BLaER1 treated with 17β-estradiol and CSF1 and Interleukin-3, amounts not matched to agents 10 nM and 100 nM (cell line): Measurements from ENCODE around the gene SMIM38.
"Not testable (repeated sequence)": the region's sequence is repeated elsewhere in the genome, so short reads cannot be mapped to it uniquely, and the experiment has no call there.

Experiments used
- H3K27ac ChIP-seq, 11 experiments: shearing (Covaris generic); formaldehyde crosslinking; 2 replicates each; pipeline ENCODE4 v1.8.1; 2022
- H3K27me3 ChIP-seq, 11 experiments: shearing (Covaris generic); formaldehyde crosslinking; 2 replicates each; pipeline ENCODE4 v1.8.1; 2022
- H3K36me3 ChIP-seq, 11 experiments: shearing (Covaris generic); formaldehyde crosslinking; 2 replicates each; pipeline ENCODE4 v1.8.1; 2022
- H3K4me1 ChIP-seq, 10 experiments: shearing (Covaris generic); formaldehyde crosslinking; 2 replicates each; pipeline ENCODE4 v1.8.1; 2022
- H3K4me2 ChIP-seq, 11 experiments: shearing (Covaris generic); formaldehyde crosslinking; 2 replicates each; pipeline ENCODE4 v1.8.1; 2022
- H3K4me3 ChIP-seq, 10 experiments: shearing (Covaris generic); formaldehyde crosslinking; 2 replicates each; pipeline ENCODE4 v1.8.1; 2022
- H3K9ac ChIP-seq, 11 experiments: shearing (Covaris generic); formaldehyde crosslinking; 2 replicates each; pipeline ENCODE4 v1.8.1; 2022
- H3K9me3 ChIP-seq, 11 experiments: shearing (Covaris generic); formaldehyde crosslinking; replicated peaks in 1 of 11; 2 replicates each; pipeline ENCODE4 v1.8.1; 2022
- H4K20me1 ChIP-seq, 11 experiments: shearing (Covaris generic); formaldehyde crosslinking; 2 replicates each; pipeline ENCODE4 v1.8.1; 2022
- Cebpa-rat ChIP-seq, 11 experiments: shearing (Covaris generic); IDR thresholded peaks; 2 replicates each; pipeline ENCODE4 v1.8.1; 2022

The SMIM38 gene

DNA sequence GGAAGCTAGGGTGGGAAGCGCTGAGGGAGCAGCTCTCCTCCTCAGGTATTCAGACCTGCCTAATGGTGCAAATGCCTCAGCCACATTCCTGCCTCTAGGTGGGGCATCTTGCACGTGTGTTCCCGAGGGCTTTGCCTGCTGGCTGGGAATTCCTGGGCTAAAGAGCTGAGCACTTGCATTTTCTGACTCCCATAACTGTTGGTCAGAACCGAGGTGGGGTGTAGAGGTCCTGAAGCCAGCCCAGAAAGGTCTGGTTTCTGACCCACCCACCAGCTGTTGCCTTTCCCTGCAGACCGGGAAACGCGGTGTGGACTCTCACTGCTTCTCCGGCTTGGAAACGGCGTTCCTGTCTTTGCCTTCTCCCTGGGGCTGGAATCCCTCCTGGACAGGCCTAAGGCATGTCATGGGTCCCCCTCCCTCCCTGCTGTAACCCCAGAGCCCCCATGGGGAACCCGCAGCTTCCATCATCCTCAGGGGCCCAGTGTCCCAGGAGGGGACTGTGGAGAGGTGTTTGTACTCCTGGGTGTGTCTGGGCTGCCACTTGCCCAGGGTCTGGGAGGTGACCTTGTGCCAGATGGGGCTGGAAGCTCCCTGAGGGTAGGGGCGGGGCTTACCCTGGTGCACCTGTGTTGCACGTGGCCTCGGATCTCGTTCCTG is 24.0 kb upstream of the SMIM38 start:
- Histone ChIP-seq H3K36me3 (peaks cover 0 to 20% (median 5%) of the 10 kb centered on the region in 11 experiments; a peak in 9 of 22 replicates), H3K9me3 (peaks cover 61 to 76% (median 67%) of the 10 kb centered on the region in 11 experiments), H3K27me3 (no peaks in the 10 kb centered on the region), H3K9ac (no peak overlapping the region), H4K20me1 (no peaks in the 10 kb centered on the region), H3K27ac (peak overlapping the region in 1 of 11 experiments; percentile 52; a peak in 1 of 22 replicates), H3K4me3 (no peak overlapping the region), H3K4me1 (peaks cover 20 to 42% (median 31%) of the 10 kb centered on the region in 10 experiments), H3K4me2 (peak overlapping the region in 10 of 11 experiments; percentile 9 to 73 (median 46); a peak in 10 of 22 replicates)
- no peak for TF ChIP-seq Cebpa-rat (IDR thresholded peaks at IDR 0.05)

DNA sequence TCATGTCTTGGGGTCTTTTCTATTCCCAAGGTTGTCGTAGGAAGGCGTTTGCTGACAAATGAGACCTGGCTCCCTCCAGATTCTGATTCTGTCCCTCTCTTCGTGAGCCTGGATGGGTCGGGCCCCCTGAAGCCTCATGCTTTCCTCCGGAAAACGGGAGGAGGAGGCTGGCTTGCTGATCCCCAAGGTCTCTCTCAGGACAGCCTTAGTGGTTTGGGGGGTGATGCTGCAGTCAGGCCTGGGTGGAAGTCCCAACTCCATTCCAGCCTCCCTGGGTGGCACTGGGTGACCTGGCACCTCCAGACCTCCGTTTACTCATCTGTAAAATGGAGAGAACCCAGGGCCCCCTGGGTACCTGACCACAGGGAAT is 23.4 kb upstream of the SMIM38 start:
- Histone ChIP-seq H3K4me2 (peak overlapping the region in 6 of 11 experiments; percentile 9 to 73 (median 28); a peak in 6 of 22 replicates), H3K4me1 (peaks cover 20 to 42% (median 31%) of the 10 kb centered on the region in 10 experiments), H4K20me1 (no peaks in the 10 kb centered on the region), H3K27me3 (no peaks in the 10 kb centered on the region), H3K4me3 (no peak overlapping the region), H3K9me3 (peaks cover 62 to 80% (median 72%) of the 10 kb centered on the region in 11 experiments), H3K9ac (no peak overlapping the region), H3K36me3 (peaks cover 0 to 24% (median 6%) of the 10 kb centered on the region in 11 experiments; a peak in 9 of 22 replicates), H3K27ac (no peak overlapping the region)
- no peak for TF ChIP-seq Cebpa-rat (IDR thresholded peaks at IDR 0.05)

DNA sequence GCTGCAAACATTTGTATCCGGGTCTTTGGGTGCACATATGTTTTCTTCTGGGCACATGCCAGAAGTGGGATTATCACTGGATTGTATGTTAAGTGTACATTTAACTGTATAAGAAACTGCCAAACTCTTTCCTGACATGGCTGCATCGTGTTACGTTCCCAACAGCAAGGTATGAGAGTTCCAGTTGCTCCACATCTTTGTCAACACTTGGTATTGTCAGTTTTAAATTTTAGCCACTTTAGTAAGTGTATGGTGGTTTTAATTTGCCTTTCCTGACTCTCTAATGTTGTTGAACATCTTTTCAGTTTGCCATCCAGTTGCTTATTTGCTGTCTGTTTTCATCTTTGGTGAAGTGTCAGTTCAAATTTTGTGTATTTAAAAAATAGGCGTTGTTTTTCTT is 22.5 kb upstream of the SMIM38 start:
- Histone ChIP-seq H3K4me3 (no peak overlapping the region), H3K9me3 (peaks cover 54 to 80% (median 66%) of the 10 kb centered on the region in 11 experiments), H3K4me2 (no peak overlapping the region), H3K27me3 (no peaks in the 10 kb centered on the region), H3K27ac (peak overlapping the region in 3 of 11 experiments; percentile 47 to 77 (median 63); a peak in 3 of 22 replicates), H3K36me3 (peaks cover 0 to 24% (median 6%) of the 10 kb centered on the region in 11 experiments; a peak in 9 of 22 replicates), H3K9ac (no peak overlapping the region), H3K4me1 (peaks cover 22 to 42% (median 31%) of the 10 kb centered on the region in 10 experiments), H4K20me1 (no peaks in the 10 kb centered on the region)
- no peak for TF ChIP-seq Cebpa-rat (IDR thresholded peaks at IDR 0.05)

DNA sequence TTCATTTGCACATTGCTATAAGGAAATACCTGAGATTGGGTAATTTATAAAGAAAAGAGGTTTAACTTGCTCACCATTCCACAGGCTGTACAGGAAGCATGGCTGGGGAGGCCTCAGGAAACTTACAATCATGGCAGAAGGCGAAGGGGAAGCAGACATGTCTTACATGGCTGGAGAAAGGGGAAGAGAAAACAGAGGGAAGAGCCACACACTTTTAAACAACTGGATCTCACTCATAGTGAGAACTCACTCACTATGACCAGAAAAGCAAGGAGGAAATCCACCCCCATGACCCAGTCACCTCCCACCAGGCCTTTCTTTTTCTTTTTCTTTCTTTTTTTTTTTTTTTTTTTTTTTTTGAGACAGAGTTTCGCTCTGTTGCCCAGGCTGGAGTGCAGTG is 21.6 kb upstream of the SMIM38 start:
- peak overlapping the region in 2 of 10 experiments; percentile 1 to 11; a peak in 1 of 20 replicates for H3K4me3 ChIP-seq

DNA sequence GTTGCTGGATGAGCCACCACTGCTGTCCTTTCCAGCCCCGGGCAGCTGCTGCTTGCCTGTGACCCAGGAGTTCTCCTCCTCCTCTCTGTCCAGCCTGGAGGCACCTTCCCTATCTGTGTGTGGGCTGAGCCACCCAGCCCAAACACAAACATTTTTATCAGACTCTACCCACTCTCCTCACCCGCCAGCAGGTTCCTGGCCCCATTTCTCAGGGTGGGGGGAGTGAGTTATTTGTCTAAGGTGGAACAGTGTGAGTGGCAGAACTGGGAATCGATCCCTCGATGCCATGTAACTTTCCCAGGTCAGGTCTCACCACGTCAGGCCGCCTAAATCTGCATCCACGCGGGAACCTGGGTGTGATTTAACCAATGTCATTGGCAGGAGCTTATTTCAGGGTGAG is 20.8 kb upstream of the SMIM38 start:
- no peak for TF ChIP-seq Cebpa-rat (IDR thresholded peaks at IDR 0.05)
- Histone ChIP-seq H3K27ac (peak overlapping the region in 10 of 11 experiments; percentile 34 to 77 (median 60); a peak in 19 of 22 replicates), H3K4me1 (peaks cover 22 to 42% (median 31%) of the 10 kb centered on the region in 10 experiments), H3K4me2 (peak overlapping the region; percentile 22 to 63 (median 40); a peak in 21 of 22 replicates), H4K20me1 (no peaks in the 10 kb centered on the region), H3K9me3 (peaks cover 46 to 76% (median 56%) of the 10 kb centered on the region in 11 experiments), H3K36me3 (peaks cover 0 to 24% (median 6%) of the 10 kb centered on the region in 11 experiments; a peak in 10 of 22 replicates), H3K9ac (peak overlapping the region in 3 of 11 experiments; percentile 5 to 54 (median 37); a peak in 2 of 22 replicates), H3K4me3 (peak overlapping the region in 4 of 10 experiments; percentile 11 to 42 (median 18); a peak in 2 of 20 replicates), H3K27me3 (no peaks in the 10 kb centered on the region)

More for the DNA sequence above, 21.6 kb upstream of the SMIM38 start:
- Histone ChIP-seq H3K36me3 (peaks cover 0 to 24% (median 6%) of the 10 kb centered on the region in 11 experiments; a peak in 10 of 22 replicates), H3K27ac (peak overlapping the region in 10 of 11 experiments; percentile 34 to 77 (median 60); a peak in 20 of 22 replicates), H3K9me3 (peaks cover 46 to 72% (median 57%) of the 10 kb centered on the region in 11 experiments), H3K4me1 (peaks cover 22 to 42% (median 31%) of the 10 kb centered on the region in 10 experiments), H3K4me2 (peak overlapping the region; percentile 22 to 63 (median 40); a peak in 10 of 22 replicates)
- not testable (repeated sequence) for H3K9ac ChIP-seq, H4K20me1 ChIP-seq, H3K27me3 ChIP-seq
- peak in 2 of 11 experiments; percentile 16 to 26; a peak in 1 of 22 replicates for TF ChIP-seq Cebpa-rat (IDR thresholded peaks at IDR 0.05)

DNA sequence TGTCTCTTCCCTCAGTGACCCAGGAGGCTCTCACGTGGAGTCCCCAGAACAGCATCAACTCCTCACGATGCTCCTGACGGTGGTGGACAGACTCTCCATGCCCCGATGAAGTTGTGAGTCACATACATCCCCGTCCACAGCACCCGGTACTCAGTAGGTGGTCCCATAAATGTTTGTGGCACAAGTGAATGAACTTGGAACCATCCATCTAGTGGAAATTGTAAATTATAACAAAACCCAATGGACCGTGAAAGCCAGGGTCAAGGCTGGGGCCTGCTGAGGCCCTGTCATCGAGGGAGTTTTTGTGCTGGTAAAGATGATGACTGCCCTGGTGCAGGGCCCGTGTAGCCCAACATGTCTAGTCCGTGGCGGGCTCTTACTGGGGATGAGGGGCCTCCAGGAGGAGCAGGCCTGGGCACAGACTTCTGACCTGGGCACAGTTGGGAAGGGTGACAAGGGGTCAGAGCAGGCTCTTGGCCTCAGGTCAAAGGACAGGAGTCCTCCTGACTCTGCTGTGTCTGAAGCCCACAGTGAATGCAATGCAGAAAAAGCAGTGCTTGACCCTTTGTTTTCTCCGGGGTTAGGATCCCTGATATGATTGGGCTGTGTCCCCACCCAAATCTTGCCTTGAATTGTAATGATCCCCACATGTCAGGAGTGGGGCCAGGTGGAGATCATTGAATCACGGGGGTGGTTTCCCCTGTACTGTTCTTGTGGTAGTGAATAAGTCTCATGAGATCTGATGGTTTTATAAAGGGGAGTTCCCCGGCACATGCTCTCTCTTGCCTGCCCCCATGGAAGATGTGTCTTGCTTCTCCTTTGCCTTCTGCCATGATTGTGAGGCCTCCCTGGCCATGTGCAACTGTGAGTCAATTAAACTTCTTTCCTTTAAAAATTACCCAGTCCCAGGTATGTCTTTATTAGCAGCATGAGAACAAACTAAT is 20.0 kb upstream of the SMIM38 start:
- Histone ChIP-seq H4K20me1 (no peaks in the 10 kb centered on the region), H3K9me3 (peaks cover 46 to 83% (median 60%) of the 10 kb centered on the region in 11 experiments)

DNA sequence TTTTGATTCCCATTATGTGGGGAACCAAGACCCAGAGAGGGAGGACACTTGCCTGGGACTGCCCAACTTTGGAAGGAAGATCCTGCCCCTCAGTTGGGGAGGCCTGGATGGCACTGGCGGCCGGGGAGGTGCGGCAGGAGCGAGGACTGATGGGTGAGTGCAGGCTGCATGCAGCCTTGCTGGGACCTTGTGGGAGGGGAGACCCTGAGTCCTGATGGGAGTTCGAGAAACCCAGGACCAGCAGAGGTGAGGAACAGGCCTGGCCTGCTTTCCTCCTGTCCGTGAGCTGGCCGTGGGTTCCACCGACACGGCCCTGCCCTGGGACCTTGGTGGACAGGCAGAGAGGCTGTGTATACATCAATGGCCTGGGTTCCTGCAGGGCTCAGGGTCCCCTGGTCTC is 19.3 kb upstream of the SMIM38 start:
- H3K9me3 ChIP-seq, result peaks cover 50 to 90% (median 65%) of the 10 kb centered on the region in 11 experiments
- no peak overlapping the region for H3K4me3 ChIP-seq
- H4K20me1 ChIP-seq, result no peaks in the 10 kb centered on the region
- peaks cover 12 to 41% (median 25%) of the 10 kb centered on the region in 10 experiments for H3K4me1 ChIP-seq
- no peaks in the 10 kb centered on the region for H3K27me3 ChIP-seq
- H3K27ac ChIP-seq, result no peak overlapping the region
- H3K36me3 ChIP-seq, result peaks cover 0 to 24% (median 6%) of the 10 kb centered on the region in 11 experiments; a peak in 10 of 22 replicates
- H3K9ac ChIP-seq, result no peak overlapping the region
- no peak for TF ChIP-seq Cebpa-rat (IDR thresholded peaks at IDR 0.05)
- no peak overlapping the region for H3K4me2 ChIP-seq

More for the DNA sequence above, 20.0 kb upstream of the SMIM38 start:
- peaks cover 0 to 24% (median 6%) of the 10 kb centered on the region in 11 experiments; a peak in 10 of 22 replicates for H3K36me3 ChIP-seq
- H3K4me1 ChIP-seq, result peaks cover 18 to 42% (median 30%) of the 10 kb centered on the region in 10 experiments
- H3K4me2 ChIP-seq, result peak overlapping the region in 6 of 11 experiments; percentile 23 to 63 (median 43); a peak in 11 of 22 replicates
- H3K9ac ChIP-seq, result no peak overlapping the region
- H3K4me3 ChIP-seq, result peak overlapping the region in 2 of 10 experiments; percentile 12 to 24; a peak in 2 of 20 replicates
- H3K27me3 ChIP-seq, result no peaks in the 10 kb centered on the region
- no peak for TF ChIP-seq Cebpa-rat (IDR thresholded peaks at IDR 0.05)
- peak overlapping the region in 3 of 11 experiments; percentile 71 to 77 (median 71); a peak in 6 of 22 replicates for H3K27ac ChIP-seq

DNA sequence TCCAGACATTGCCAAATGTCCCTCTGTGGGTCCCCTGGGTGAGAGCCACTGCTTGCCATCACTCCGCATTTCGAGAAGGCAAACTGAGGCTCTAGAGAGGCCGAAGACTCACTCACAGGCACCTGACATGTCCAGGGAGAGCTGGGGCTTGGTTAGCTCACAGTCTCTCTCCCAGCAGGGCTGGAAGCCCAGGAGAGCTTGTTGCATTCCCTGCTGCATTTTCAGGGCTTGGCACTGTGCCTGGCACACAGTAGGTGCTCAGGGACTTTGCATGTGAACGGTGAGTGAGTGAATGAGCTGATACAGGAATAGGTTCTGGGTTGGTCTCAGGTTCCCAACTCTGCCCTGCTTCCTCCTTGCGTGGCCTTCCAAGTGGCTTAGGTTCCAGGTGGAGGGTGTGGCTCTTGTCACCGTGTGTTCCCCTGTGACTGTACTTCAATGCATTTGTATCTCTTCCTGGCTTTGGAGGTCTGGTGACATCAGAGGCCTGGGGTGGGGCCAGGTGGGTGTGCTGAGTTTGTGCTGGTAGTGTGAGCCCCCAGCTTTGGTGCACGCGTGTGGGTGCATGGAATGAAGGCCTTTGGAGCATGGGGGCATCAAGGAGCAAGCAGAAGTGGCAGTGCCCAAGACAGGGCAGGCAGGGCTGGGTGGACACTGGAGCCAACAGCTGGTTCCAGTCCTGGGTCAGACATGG is 18.4 kb upstream of the SMIM38 start:
- Histone ChIP-seq H3K4me1 (peaks cover 11 to 35% (median 21%) of the 10 kb centered on the region in 10 experiments), H3K36me3 (peaks cover 0 to 24% (median 6%) of the 10 kb centered on the region in 11 experiments; a peak in 10 of 22 replicates), H3K9me3 (peaks cover 58 to 94% (median 68%) of the 10 kb centered on the region in 11 experiments), H3K27ac (no peak overlapping the region), H4K20me1 (no peaks in the 10 kb centered on the region), H3K9ac (no peak overlapping the region), H3K4me3 (no peak overlapping the region), H3K4me2 (no peak overlapping the region), H3K27me3 (no peaks in the 10 kb centered on the region)
- TF ChIP-seq Cebpa-rat (IDR thresholded peaks at IDR 0.05), result no peak
